ENCODE measurements around the gene PCDH9. TPM values are rescaled to one million over a fixed set of nuclear protein-coding genes. Genes with fewer than 3 reads are reported as not detected.

Gene PCDH9
- total and polyA plus RNA-seq, 2 donors, result 0.72 to 28.2 TPM

- H3K4me1 ChIP-seq (ENCODE audit: insufficient read depth), result no peaks in the 10 kb centered on the region
- WGBS, result 92% methylated on average over 2 of the region's 2 CpGs
- H3K27ac ChIP-seq (ENCODE audit: low read depth), result no peak overlapping the region
- no peak for DNase-seq (ENCODE audit: extremely low spot score)
- H3K36me3 ChIP-seq (ENCODE audit: insufficient read depth), result no peaks in the 10 kb centered on the region
- no peak overlapping the region for H3K4me3 ChIP-seq (ENCODE audit: low read depth, low read length)
Observed at GRCh38 chr13:66951426-66951825, 278.7 kb downstream of the PCDH9 start.

DNA sequence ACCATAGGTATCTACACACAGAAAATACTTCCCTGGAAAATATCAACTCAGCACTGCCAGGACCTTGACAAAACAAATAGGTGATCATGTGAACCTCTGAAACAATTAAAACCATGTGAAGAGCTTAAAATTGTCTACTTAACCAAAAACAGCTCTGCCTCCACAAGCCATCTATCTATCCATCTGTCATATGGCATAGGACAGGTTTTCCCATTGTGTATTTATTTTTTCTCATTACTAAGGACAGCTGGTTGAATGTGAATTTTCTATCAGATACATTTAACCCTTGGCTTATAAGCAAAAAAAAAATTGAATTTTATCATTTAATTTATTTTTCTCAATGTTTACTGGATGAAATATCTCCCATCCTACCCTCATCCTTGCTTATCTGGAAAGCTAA is 279.5 kb downstream of the PCDH9 start:
- Histone ChIP-seq H3K27ac (ENCODE audit: low read depth) (no peak overlapping the region), H3K4me3 (ENCODE audit: low read depth, low read length) (no peak overlapping the region), H3K36me3 (ENCODE audit: insufficient read depth) (no peaks in the 10 kb centered on the region), H3K4me1 (ENCODE audit: insufficient read depth) (no peaks in the 10 kb centered on the region)
- DNase-seq (ENCODE audit: extremely low spot score), result no peak

- Histone ChIP-seq H3K27ac (ENCODE audit: low read depth) (no peak overlapping the region), H3K4me3 (ENCODE audit: low read depth, low read length) (no peak overlapping the region), H3K36me3 (ENCODE audit: insufficient read depth) (no peaks in the 10 kb centered on the region), H3K4me1 (ENCODE audit: insufficient read depth) (no peaks in the 10 kb centered on the region)
- no peak for DNase-seq (ENCODE audit: extremely low spot score)
- 88% methylated on average over 6 of the region's 6 CpGs for WGBS
Observed at GRCh38 chr13:66948910-66949309, 281.2 kb downstream of the PCDH9 start.

DNA sequence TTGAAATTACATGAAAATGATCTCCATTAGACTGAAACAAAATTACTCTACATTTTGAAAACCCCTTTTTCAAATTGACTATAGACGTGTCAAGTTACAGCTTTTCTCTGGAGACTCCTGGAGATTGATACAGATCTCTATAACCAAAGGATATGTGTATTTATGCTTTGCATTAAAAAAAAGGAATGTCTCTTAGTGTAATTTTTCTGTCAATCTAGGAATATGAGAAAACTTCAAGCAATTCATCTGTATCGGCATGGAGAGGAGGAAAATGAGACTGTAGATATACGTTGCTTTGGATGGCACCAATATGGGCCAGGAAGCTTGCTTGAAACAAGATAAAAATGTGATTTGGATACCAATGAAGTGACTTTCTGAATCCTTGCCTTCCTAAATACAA is 286.6 kb downstream of the PCDH9 start:
- no peak overlapping the region for H3K4me3 ChIP-seq (ENCODE audit: low read depth, low read length)
- WGBS, result 89% methylated on average over 3 of the region's 3 CpGs
- H3K36me3 ChIP-seq (ENCODE audit: insufficient read depth), result no peaks in the 10 kb centered on the region
- no peaks in the 10 kb centered on the region for H3K4me1 ChIP-seq (ENCODE audit: insufficient read depth)
- no peak for DNase-seq (ENCODE audit: extremely low spot score)
- H3K27ac ChIP-seq (ENCODE audit: low read depth), result no peak overlapping the region

- no peak for DNase-seq (ENCODE audit: extremely low spot score)
- Histone ChIP-seq H3K36me3 (ENCODE audit: insufficient read depth) (no peaks in the 10 kb centered on the region), H3K4me1 (ENCODE audit: insufficient read depth) (no peaks in the 10 kb centered on the region), H3K27ac (ENCODE audit: low read depth) (no peak overlapping the region), H3K4me3 (ENCODE audit: low read depth, low read length) (no peak overlapping the region)
- WGBS, result 89% methylated on average over 4 of the region's 4 CpGs
Observed at GRCh38 chr13:66940113-66940512, 290.0 kb downstream of the PCDH9 start.

DNA sequence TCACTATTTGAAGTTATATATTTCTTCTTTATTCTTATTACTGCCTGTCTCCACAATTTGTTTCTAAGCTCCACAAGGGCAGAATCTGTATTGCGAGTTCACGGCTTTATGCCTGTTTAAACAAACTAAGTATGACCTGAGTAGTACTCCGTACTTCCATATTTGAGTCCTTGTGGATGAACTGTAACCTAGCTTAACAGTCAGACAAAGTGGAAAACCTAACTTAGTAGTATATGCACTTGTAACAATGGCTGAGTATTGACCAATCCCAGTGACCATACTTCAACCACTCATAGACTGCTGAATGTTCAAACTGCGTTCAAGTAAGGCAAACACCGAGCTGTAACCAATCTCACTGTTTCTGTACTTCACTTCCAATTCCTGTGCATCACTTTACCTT is 292.7 kb downstream of the PCDH9 start:
- WGBS, result 96% methylated on average over 5 of the region's 5 CpGs
- H3K4me1 ChIP-seq (ENCODE audit: insufficient read depth), result no peaks in the 10 kb centered on the region
- no peak for DNase-seq (ENCODE audit: extremely low spot score)
- H3K27ac ChIP-seq (ENCODE audit: low read depth), result no peak overlapping the region
- H3K4me3 ChIP-seq (ENCODE audit: low read depth, low read length), result no peak overlapping the region
- no peaks in the 10 kb centered on the region for H3K36me3 ChIP-seq (ENCODE audit: insufficient read depth)

DNA sequence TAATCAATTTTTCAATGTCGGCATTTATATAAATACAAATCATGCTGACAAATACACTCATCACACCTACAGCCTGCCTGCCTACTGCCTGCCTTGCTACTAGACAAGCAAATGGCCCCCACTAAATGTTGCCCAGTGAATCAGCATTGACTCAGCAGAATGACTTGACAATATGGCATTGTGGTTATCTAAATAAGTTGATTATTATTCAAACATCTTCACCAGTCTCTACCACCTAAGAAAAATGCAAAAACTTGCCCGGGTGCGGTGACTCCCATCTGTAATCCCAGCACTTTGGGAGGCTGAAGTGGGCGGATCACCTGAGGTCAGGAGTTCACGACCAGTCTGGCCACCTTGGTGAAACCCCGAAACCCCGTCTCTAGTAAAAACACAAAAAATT is 296.1 kb downstream of the PCDH9 start:
- Histone ChIP-seq H3K27ac (ENCODE audit: low read depth) (no peak overlapping the region), H3K36me3 (ENCODE audit: insufficient read depth) (no peaks in the 10 kb centered on the region), H3K4me3 (ENCODE audit: low read depth, low read length) (no peak overlapping the region), H3K4me1 (ENCODE audit: insufficient read depth) (no peaks in the 10 kb centered on the region)
- no peak for DNase-seq (ENCODE audit: extremely low spot score)
- 96% methylated on average over 7 of the region's 7 CpGs for WGBS

DNA sequence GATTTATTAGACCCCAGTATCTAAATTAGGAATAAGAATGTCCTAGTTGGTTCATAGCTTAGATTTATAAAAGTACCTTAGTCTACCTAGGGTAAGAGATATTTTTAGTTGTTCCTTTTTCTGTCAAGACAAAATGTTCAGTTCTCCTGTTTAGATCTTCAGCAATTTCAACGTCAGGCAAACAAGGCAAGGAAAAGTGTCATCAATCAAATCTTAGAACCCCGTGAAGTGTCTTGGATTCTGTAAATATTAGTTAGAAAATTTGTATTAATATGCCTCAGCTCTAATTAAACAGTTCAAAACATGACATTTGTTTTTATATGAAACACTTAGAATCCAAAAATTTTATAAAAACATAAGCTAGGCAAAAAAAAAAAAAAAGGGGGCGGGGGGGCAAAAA is 296.6 kb downstream of the PCDH9 start:
- Histone ChIP-seq H3K4me1 (ENCODE audit: insufficient read depth) (no peaks in the 10 kb centered on the region), H3K4me3 (ENCODE audit: low read depth, low read length) (no peak overlapping the region), H3K36me3 (ENCODE audit: insufficient read depth) (no peaks in the 10 kb centered on the region), H3K27ac (ENCODE audit: low read depth) (no peak overlapping the region)
- WGBS, result 73% methylated on average over 3 of the region's 3 CpGs
- no peak for DNase-seq (ENCODE audit: extremely low spot score)

GRCh38 chr13:66927562-66927961 is 302.6 kb downstream of the PCDH9 start:
- DNase-seq (ENCODE audit: extremely low spot score), result no peak
- Histone ChIP-seq H3K36me3 (ENCODE audit: insufficient read depth) (no peaks in the 10 kb centered on the region), H3K27ac (ENCODE audit: low read depth) (no peak overlapping the region), H3K4me3 (ENCODE audit: low read depth, low read length) (no peak overlapping the region), H3K4me1 (ENCODE audit: insufficient read depth) (no peaks in the 10 kb centered on the region)

- H3K4me3 ChIP-seq (ENCODE audit: low read depth, low read length), result no peak overlapping the region
- no peak overlapping the region for H3K27ac ChIP-seq (ENCODE audit: low read depth)
- H3K36me3 ChIP-seq (ENCODE audit: insufficient read depth), result no peaks in the 10 kb centered on the region
- 60% methylated on average over 6 of the region's 6 CpGs for whole genome bisulfite sequencing
- H3K4me1 ChIP-seq (ENCODE audit: insufficient read depth), result no peaks in the 10 kb centered on the region
- DNase-seq (ENCODE audit: extremely low spot score), result no peak
Observed at GRCh38 chr13:66926851-66927524, 303.1 kb downstream of the PCDH9 start.

- Histone ChIP-seq H3K4me1 (ENCODE audit: insufficient read depth) (no peaks in the 10 kb centered on the region), H3K4me3 (ENCODE audit: low read depth, low read length) (no peak overlapping the region), H3K27ac (ENCODE audit: low read depth) (no peak overlapping the region), H3K36me3 (ENCODE audit: insufficient read depth) (no peaks in the 10 kb centered on the region)
- 91% methylated on average over 4 of the region's 4 CpGs for WGBS
- DNase-seq (ENCODE audit: extremely low spot score), result no peak
Observed at GRCh38 chr13:66926200-66926850, 303.8 kb downstream of the PCDH9 start.

GRCh38 chr13:66922444-66922843 is 307.7 kb downstream of the PCDH9 start:
- H3K36me3 ChIP-seq (ENCODE audit: insufficient read depth), result no peaks in the 10 kb centered on the region
- H3K4me3 ChIP-seq (ENCODE audit: low read depth, low read length), result no peak overlapping the region
- no peak for DNase-seq (ENCODE audit: extremely low spot score)
- WGBS, result 80% methylated on average over 1 of the region's 1 CpG
- no peak overlapping the region for H3K27ac ChIP-seq (ENCODE audit: low read depth)
- H3K4me1 ChIP-seq (ENCODE audit: insufficient read depth), result no peaks in the 10 kb centered on the region

GRCh38 chr13:66921437-66921836 is 308.7 kb downstream of the PCDH9 start:
- Histone ChIP-seq H3K4me1 (ENCODE audit: insufficient read depth) (no peaks in the 10 kb centered on the region), H3K4me3 (ENCODE audit: low read depth, low read length) (no peak overlapping the region), H3K36me3 (ENCODE audit: insufficient read depth) (no peaks in the 10 kb centered on the region), H3K27ac (ENCODE audit: low read depth) (no peak overlapping the region)
- DNase-seq (ENCODE audit: extremely low spot score), result no peak
- 71% methylated on average over 5 of the region's 5 CpGs for WGBS

DNA sequence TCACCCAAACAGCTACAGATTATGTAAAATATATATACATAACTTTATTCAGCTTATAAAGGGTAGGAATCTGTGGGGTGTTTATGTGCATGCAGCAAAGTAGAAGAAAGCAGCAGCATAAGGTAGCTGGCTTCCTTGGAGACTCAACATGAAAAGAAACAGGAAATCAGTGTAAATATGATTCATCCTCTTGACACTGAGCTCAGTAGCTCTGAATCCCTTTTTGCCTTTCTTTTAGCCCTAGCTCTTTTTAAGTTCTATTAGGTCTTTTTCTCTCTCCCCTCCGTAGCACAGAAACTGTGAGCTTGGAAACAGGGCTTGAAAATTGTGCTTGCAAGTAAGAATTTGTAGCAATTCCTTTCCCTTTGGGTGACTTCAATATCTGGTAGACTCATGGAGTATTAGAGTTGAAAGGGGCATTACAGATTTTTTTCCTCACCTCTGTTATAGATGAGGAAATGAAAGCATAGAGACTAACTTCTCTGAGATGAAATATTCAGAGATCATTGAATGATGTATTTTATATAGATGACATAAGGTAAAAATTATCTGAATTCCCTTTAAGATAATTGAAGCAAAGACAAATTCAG is 314.4 kb downstream of the PCDH9 start:
- no peak for DNase-seq (ENCODE audit: extremely low spot score)
- Histone ChIP-seq H3K4me3 (ENCODE audit: low read depth, low read length) (no peak overlapping the region), H3K36me3 (ENCODE audit: insufficient read depth) (no peaks in the 10 kb centered on the region), H3K27ac (ENCODE audit: low read depth) (no peak overlapping the region), H3K4me1 (ENCODE audit: insufficient read depth) (no peaks in the 10 kb centered on the region)
- WGBS, result 75% methylated on average over 1 of the region's 1 CpG

All from urinary bladder (tissue), 4 donors.